ENCODE data around the gene ITPRIPL2.

Gene ITPRIPL2

GRCh38 chr16:19073863-19074262, 39.9 kb upstream of the ITPRIPL2 start:
- DNase-seq (ENCODE audit: low read depth), result no peak
- TF ChIP-seq CTCF (IDR thresholded peaks at IDR 0.05; ENCODE audit: insufficient read depth, low read depth, low read length, missing control alignments), result no peak
- H3K4me3 ChIP-seq (ENCODE audit: low read length), result no peak overlapping the region

GRCh38 chr16:19075511-19075910, 38.3 kb upstream of the ITPRIPL2 start:
- no peak for TF ChIP-seq CTCF (IDR thresholded peaks at IDR 0.05; ENCODE audit: insufficient read depth, low read depth, low read length, missing control alignments)
- DNase-seq (ENCODE audit: low read depth), result no peak
- no peak overlapping the region for H3K4me3 ChIP-seq (ENCODE audit: low read length)

GRCh38 chr16:19077879-19078278, 35.9 kb upstream of the ITPRIPL2 start:
- no peak overlapping the region for H3K4me3 ChIP-seq (ENCODE audit: low read length)
- no peak for DNase-seq (ENCODE audit: low read depth)
- no peak for TF ChIP-seq CTCF (IDR thresholded peaks at IDR 0.05; ENCODE audit: insufficient read depth, low read depth, low read length, missing control alignments)

- no peak for TF ChIP-seq CTCF (IDR thresholded peaks at IDR 0.05; ENCODE audit: insufficient read depth, low read depth, low read length, missing control alignments)
- no peak overlapping the region for H3K4me3 ChIP-seq (ENCODE audit: low read length)
- DNase-seq (ENCODE audit: low read depth), result no peak
Observed at GRCh38 chr16:19083670-19084069, 30.1 kb upstream of the ITPRIPL2 start.

GRCh38 chr16:19084139-19084538, 29.6 kb upstream of the ITPRIPL2 start:
- H3K4me3 ChIP-seq (ENCODE audit: low read length), result no peak overlapping the region
- TF ChIP-seq CTCF (IDR thresholded peaks at IDR 0.05; ENCODE audit: insufficient read depth, low read depth, low read length, missing control alignments), result no peak
- DNase-seq (ENCODE audit: low read depth), result no peak

- no peak for DNase-seq (ENCODE audit: low read depth)
- no peak for TF ChIP-seq CTCF (IDR thresholded peaks at IDR 0.05; ENCODE audit: insufficient read depth, low read depth, low read length, missing control alignments)
- H3K4me3 ChIP-seq (ENCODE audit: low read length), result no peak overlapping the region
Observed at GRCh38 chr16:19084879-19085278, 28.9 kb upstream of the ITPRIPL2 start.

GRCh38 chr16:19085679-19086200, 28.0 kb upstream of the ITPRIPL2 start:
- DNase-seq (ENCODE audit: low read depth), result no peak
- TF ChIP-seq CTCF (IDR thresholded peaks at IDR 0.05; ENCODE audit: insufficient read depth, low read depth, low read length, missing control alignments), result no peak
- no peak overlapping the region for H3K4me3 ChIP-seq (ENCODE audit: low read length)

Data from epithelial cell of esophagus (primary cell).